HG03108 (cell line): ENCODE results near the gene CNGA2.

Source experiments
- ATAC-seq: cut with Tn5 transposase; IDR thresholded peaks from one replicate; pipeline ENCODE4 v1.9.1; 2021; ENCODE audit warnings: moderate library complexity; ENCODE audit not compliant: unreplicated experiment

The CNGA2 gene

GRCh38 chrX:151711154-151711553, 23.4 kb upstream of the CNGA2 start:
- no peak for ATAC-seq

GRCh38 chrX:151711787-151712186, 22.8 kb upstream of the CNGA2 start:
- ATAC-seq = no peak

GRCh38 chrX:151712253-151712652, 22.3 kb upstream of the CNGA2 start:
- no peak for ATAC-seq

- no peak for ATAC-seq
These were observed 20.7 kb upstream of the CNGA2 start for GRCh38 chrX:151713849-151714248.

GRCh38 chrX:151714362-151714761, 20.2 kb upstream of the CNGA2 start:
- no peak for ATAC-seq

- no peak for ATAC-seq
These were observed 18.8 kb upstream of the CNGA2 start, which contains the start of gene FATE1 for GRCh38 chrX:151715752-151716151. Gene FATE1 (plus strand): TSS chrX:151716035. CDS start chrX:151716120, 85 bp downstream.

- ATAC-seq = no peak
These were observed 12.2 kb upstream of the CNGA2 start for GRCh38 chrX:151722241-151722846.

- ATAC-seq = no peak
These were observed 11.3 kb upstream of the CNGA2 start for GRCh38 chrX:151723156-151723760.

- ATAC-seq = no peak
These were observed 9.8 kb upstream of the CNGA2 start for GRCh38 chrX:151724563-151725337.

GRCh38 chrX:151725338-151725614, 9.3 kb upstream of the CNGA2 start:
- no peak for ATAC-seq

GRCh38 chrX:151726751-151727150, 7.8 kb upstream of the CNGA2 start:
- no peak for ATAC-seq

- ATAC-seq = no peak
These were observed 7.2 kb upstream of the CNGA2 start for GRCh38 chrX:151727346-151727745.

- no peak for ATAC-seq
These were observed 5.4 kb upstream of the CNGA2 start for GRCh38 chrX:151729056-151729725.

- no peak for ATAC-seq
These were observed 673 bp downstream of the CNGA2 start for GRCh38 chrX:151735219-151735618.

- no peak for ATAC-seq
These were observed 2.1 kb downstream of the CNGA2 start for GRCh38 chrX:151736685-151737084.

- ATAC-seq = no peak
These were observed 2.9 kb downstream of the CNGA2 start for GRCh38 chrX:151737494-151737893.

- ATAC-seq = no peak
These were observed 4.2 kb downstream of the CNGA2 start for GRCh38 chrX:151738751-151739150.

GRCh38 chrX:151741606-151742005, 7.1 kb downstream of the CNGA2 start:
- ATAC-seq = no peak

- no peak for ATAC-seq
These were observed 7.8 kb downstream of the CNGA2 start for GRCh38 chrX:151742311-151742710.

- no peak for ATAC-seq
These were observed 9.3 kb downstream of the CNGA2 start for GRCh38 chrX:151743651-151744470.

GRCh38 chrX:151745651-151746050, 11.1 kb downstream of the CNGA2 start:
- ATAC-seq = no peak
